ENCODE data around the gene CSTPP1. TPM values are rescaled to one million over a fixed set of nuclear protein-coding genes. Genes with fewer than 3 reads are reported as not detected.

The CSTPP1 gene
- total RNA-seq, 1 donor from 2014 or later = 36.9 TPM

DNA sequence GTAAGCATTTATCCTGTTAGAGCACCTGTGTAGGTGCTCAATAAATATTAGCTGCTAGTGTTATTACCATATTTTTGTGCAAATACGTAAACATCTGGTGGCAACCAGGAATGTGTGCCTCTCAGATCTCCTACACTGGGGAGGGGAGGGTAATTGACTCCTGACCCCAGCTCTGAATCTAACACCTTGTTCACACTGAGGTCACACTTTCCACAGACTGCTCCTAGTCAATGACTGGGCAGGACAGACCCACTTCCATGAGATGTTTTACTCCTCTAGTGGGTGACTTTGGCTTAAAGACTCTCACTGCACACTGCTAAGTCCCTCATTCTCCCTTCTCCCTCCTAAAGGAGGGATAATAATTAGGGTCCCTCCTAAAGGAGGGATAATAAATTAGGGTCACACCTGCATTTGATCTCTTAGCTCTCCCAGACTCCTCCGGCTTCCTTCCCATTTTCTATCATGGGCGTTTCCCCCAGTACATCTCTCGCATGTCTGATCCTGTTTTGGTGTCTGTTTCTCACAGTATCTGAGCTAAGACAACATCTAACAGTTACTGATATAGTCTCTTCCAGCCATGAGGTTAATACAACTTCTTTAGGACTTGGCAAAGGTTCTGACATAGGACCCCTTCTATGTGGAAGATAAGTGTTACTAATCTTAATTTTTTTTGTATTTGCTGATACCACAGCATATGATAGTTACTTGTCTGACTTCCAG is 8.0 kb downstream of the CSTPP1 start:
- DNase-seq (ENCODE audit: extremely low spot score, unreplicated experiment) = no peak
- peaks cover 27% of the 10 kb centered on the region for H3K4me1 Mint-ChIP-seq (ENCODE audit: unreplicated experiment)

DNA sequence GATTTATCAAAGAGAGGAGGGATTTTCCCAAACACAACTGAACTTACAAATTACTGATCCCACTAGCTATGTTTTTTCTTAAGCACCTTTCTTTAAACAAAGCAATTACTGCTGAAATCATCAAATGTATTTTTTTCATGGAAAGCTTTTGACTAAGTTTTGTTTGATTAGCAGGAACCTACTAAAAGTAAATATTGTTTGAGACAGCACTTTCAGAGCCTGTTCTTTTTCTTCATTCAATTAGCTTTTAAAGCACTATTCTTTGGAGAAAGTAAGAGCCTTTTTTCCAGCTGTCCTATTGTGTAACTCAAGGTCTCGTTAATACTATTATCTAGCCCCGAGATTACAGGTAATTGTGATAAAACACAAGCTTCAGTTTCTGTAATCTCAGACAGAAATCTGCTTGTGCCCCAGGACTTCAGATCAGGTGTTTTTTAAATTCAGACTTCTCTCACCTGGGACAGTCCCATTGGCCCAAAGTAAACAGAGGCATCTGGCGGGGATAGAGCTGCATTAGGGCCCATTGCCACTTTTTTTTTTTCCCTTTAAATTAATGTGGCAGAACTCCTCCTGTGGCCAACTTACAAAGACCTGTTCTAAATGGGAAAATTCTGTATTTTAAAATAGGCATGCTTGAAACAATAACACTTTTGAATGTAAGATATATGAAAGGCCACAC is 11.0 kb downstream of the CSTPP1 start:
- no peaks in the 10 kb centered on the region for H3K27me3 Mint-ChIP-seq (ENCODE audit: unreplicated experiment)
- H3K36me3 Mint-ChIP-seq (ENCODE audit: unreplicated experiment) = peaks cover 4% of the 10 kb centered on the region
- H3K4me3 Mint-ChIP-seq (ENCODE audit: unreplicated experiment) = no peak overlapping the region
- H3K9me3 Mint-ChIP-seq (ENCODE audit: unreplicated experiment) = no peaks in the 10 kb centered on the region
- DNase-seq (ENCODE audit: extremely low spot score, unreplicated experiment) = no peak
- TF ChIP-seq, protein P1, sequence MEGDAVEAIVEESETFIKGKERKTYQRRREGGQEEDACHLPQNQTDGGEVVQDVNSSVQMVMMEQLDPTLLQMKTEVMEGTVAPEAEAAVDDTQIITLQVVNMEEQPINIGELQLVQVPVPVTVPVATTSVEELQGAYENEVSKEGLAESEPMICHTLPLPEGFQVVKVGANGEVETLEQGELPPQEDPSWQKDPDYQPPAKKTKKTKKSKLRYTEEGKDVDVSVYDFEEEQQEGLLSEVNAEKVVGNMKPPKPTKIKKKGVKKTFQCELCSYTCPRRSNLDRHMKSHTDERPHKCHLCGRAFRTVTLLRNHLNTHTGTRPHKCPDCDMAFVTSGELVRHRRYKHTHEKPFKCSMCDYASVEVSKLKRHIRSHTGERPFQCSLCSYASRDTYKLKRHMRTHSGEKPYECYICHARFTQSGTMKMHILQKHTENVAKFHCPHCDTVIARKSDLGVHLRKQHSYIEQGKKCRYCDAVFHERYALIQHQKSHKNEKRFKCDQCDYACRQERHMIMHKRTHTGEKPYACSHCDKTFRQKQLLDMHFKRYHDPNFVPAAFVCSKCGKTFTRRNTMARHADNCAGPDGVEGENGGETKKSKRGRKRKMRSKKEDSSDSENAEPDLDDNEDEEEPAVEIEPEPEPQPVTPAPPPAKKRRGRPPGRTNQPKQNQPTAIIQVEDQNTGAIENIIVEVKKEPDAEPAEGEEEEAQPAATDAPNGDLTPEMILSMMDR (IDR thresholded peaks at IDR 0.05) = no peak
- peaks cover 27% of the 10 kb centered on the region for H3K4me1 Mint-ChIP-seq (ENCODE audit: unreplicated experiment)
- H3K27ac Mint-ChIP-seq (ENCODE audit: unreplicated experiment) = peak overlapping the region; percentile 63

More for the DNA sequence above, 8.0 kb downstream of the CSTPP1 start:
- no peak overlapping the region for H3K27ac Mint-ChIP-seq (ENCODE audit: unreplicated experiment)
- no peaks in the 10 kb centered on the region for H3K9me3 Mint-ChIP-seq (ENCODE audit: unreplicated experiment)
- no peaks in the 10 kb centered on the region for H3K27me3 Mint-ChIP-seq (ENCODE audit: unreplicated experiment)
- TF ChIP-seq, protein P1 (IDR thresholded peaks at IDR 0.05) = no peak
- peaks cover 3% of the 10 kb centered on the region for H3K36me3 Mint-ChIP-seq (ENCODE audit: unreplicated experiment)
- H3K4me3 Mint-ChIP-seq (ENCODE audit: unreplicated experiment) = no peak overlapping the region

DNA sequence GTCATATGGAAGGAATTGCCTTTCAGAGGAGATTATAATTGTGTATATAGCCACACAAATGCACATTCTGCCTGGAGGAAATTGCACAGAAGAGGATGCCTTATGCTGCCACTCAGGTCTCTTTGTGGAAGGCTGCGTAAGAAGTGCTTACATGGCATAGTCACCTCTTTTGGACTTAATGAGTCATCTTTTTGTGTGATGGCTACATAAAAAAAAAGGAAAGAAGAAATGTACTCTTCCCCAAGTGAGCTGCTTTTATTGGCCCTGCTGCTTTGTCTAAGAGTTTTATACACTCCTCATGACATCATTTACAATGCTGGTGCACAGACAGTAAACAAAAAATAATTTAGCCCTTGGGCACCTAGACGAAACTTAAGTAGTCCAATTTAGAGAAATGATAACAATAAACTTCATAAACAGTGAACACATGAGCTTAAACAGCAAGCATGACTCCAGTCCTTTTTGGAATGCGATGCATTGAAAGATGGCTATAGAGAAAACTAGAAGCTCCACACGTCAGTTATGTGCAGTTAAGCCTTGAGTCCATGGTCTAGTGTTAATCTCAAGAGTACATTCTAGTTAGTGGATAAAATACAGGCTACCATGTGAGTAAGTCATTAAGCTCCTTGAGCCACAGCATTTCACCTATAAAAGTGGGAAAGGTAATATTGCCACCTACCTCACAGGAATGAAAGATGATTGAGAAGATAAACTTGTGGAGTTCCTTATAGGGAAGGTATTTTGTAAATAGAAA is 12.0 kb downstream of the CSTPP1 start:
- Mint-ChIP-seq H3K4me1 (ENCODE audit: unreplicated experiment) (peaks cover 27% of the 10 kb centered on the region), H3K27me3 (ENCODE audit: unreplicated experiment) (no peaks in the 10 kb centered on the region)

DNA sequence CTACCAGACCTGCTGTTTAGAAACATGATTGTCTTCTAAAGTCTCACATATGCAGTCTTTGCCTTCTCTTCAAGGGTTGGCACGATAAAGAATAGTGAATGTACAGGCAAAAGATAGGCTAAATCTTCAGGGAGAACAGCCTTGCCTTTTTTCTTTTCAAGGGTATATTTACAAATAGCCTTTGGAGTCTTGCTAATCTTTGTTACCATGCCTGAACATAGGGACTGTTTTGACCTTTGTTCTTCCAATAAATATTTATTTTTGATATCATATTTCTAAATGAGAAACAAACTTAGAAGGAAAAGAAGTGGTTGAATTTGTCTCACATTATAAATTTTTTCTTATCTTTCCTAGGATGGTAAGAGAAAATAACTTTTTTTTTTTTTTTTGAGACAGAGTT is 12.7 kb downstream of the CSTPP1 start:
- peaks cover 2% of the 10 kb centered on the region for H3K36me3 Mint-ChIP-seq (ENCODE audit: unreplicated experiment)
- no peak overlapping the region for H3K27ac Mint-ChIP-seq (ENCODE audit: unreplicated experiment)
- peaks cover 27% of the 10 kb centered on the region for H3K4me1 Mint-ChIP-seq (ENCODE audit: unreplicated experiment)
- no peak for DNase-seq (ENCODE audit: extremely low spot score, unreplicated experiment)
- TF ChIP-seq, protein P1 (IDR thresholded peaks at IDR 0.05) = no peak
- H3K4me3 Mint-ChIP-seq (ENCODE audit: unreplicated experiment) = no peak overlapping the region
- H3K9me3 Mint-ChIP-seq (ENCODE audit: unreplicated experiment) = no peaks in the 10 kb centered on the region
- no peaks in the 10 kb centered on the region for H3K27me3 Mint-ChIP-seq (ENCODE audit: unreplicated experiment)

More for the DNA sequence above, 12.0 kb downstream of the CSTPP1 start:
- Mint-ChIP-seq H3K27ac (ENCODE audit: unreplicated experiment) (peak overlapping the region; percentile 43), H3K4me3 (ENCODE audit: unreplicated experiment) (no peak overlapping the region), H3K9me3 (ENCODE audit: unreplicated experiment) (no peaks in the 10 kb centered on the region), H3K36me3 (ENCODE audit: unreplicated experiment) (peaks cover 2% of the 10 kb centered on the region)
- DNase-seq (ENCODE audit: extremely low spot score, unreplicated experiment) = no peak
- TF ChIP-seq, protein P1 (IDR thresholded peaks at IDR 0.05) = no peak

DNA sequence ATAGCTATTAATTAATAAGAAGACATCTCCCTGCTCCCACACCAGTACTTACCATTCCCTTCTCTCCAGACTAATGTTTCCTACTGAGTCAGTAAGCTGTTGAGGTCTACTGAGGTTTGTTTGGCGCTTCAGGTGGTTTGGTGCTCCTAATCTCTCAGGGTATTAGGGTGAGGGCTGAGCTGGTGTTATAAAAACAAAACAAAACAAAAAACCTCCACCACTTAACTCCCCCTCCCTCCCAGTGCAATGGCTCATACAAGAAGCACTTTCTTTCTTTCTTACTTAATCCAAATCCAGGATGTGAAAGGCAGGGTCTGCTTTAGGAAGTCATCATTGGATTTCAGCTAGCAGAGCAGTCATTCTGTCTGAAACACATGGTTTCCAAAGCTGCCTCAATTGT is 15.3 kb downstream of the CSTPP1 start:
- Mint-ChIP-seq H3K27ac (ENCODE audit: unreplicated experiment) (no peak overlapping the region), H3K9me3 (ENCODE audit: unreplicated experiment) (no peaks in the 10 kb centered on the region), H3K36me3 (ENCODE audit: unreplicated experiment) (peaks cover 2% of the 10 kb centered on the region), H3K27me3 (ENCODE audit: unreplicated experiment) (no peaks in the 10 kb centered on the region), H3K4me3 (ENCODE audit: unreplicated experiment) (no peak overlapping the region), H3K4me1 (ENCODE audit: unreplicated experiment) (peaks cover 25% of the 10 kb centered on the region)
- DNase-seq (ENCODE audit: extremely low spot score, unreplicated experiment) = no peak
- TF ChIP-seq, protein P1 (IDR thresholded peaks at IDR 0.05) = no peak
